ENCODE measurements around the gene TTPAL.

TTPAL gene

GRCh38 chr20:44475694-44476560 lies at the start of gene TTPAL:
TSS of gene TTPAL (plus strand) at chr20:44475874. CDS start at chr20:44480000, 4,126 bp downstream.
- peak; percentile 96 for DNase-seq

GRCh38 chr20:44425923-44426322 lies 49.8 kb upstream of the TTPAL start:
- DNase-seq, result no peak

- DNase-seq, result no peak
These were observed 48.5 kb upstream of the TTPAL start for GRCh38 chr20:44426879-44427790.

GRCh38 chr20:44427804-44428173 lies 47.9 kb upstream of the TTPAL start:
- no peak for DNase-seq

- DNase-seq, result no peak
These were observed 47.3 kb upstream of the TTPAL start for GRCh38 chr20:44428174-44429016.

- no peak for DNase-seq
These were observed 46.7 kb upstream of the TTPAL start for GRCh38 chr20:44429017-44429339.

- no peak for DNase-seq
These were observed 46.0 kb upstream of the TTPAL start for GRCh38 chr20:44429419-44430269.

- DNase-seq, result no peak
These were observed 45.2 kb upstream of the TTPAL start for GRCh38 chr20:44430270-44431065.

- DNase-seq, result no peak
These were observed 44.6 kb upstream of the TTPAL start for GRCh38 chr20:44431118-44431501.

- DNase-seq, result no peak
These were observed 44.0 kb upstream of the TTPAL start for GRCh38 chr20:44431502-44432234.

- no peak for DNase-seq
These were observed 42.8 kb upstream of the TTPAL start for GRCh38 chr20:44432618-44433577.

- DNase-seq, result no peak
These were observed 41.7 kb upstream of the TTPAL start for GRCh38 chr20:44433751-44434538.

GRCh38 chr20:44435630-44436335 lies 39.9 kb upstream of the TTPAL start:
- no peak for DNase-seq

- DNase-seq, result no peak
These were observed 39.3 kb upstream of the TTPAL start for GRCh38 chr20:44436393-44436792.

GRCh38 chr20:44437497-44437896 lies 38.2 kb upstream of the TTPAL start:
- DNase-seq, result no peak

GRCh38 chr20:44438782-44439181 lies 36.9 kb upstream of the TTPAL start:
- DNase-seq, result peak; percentile 4

- DNase-seq, result no peak
These were observed 36.4 kb upstream of the TTPAL start for GRCh38 chr20:44439318-44439717.

Data from eye (tissue), 1 donor.